ENCODE measurements around the gene TUBB4B.

Gene TUBB4B

DNA sequence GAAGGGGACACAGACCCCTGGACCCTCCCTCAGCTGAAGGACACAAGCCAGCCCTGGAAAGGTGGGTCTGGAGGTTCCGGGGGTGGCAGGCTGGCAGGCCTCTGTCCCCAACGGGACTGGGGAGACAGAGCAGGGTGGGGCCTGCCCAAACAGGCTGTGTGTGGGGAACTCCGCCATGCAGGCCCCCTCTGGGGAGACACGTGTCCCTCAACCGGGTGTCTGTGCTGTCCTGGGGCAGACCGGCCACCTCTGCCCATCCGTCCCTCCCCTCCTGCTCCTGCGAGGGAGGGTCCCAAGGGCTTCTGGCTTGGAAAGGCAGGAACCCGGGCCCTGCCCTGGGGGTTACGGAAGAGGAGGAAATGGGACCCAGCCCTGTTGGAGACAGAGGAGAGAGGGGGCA, 9.0 kb upstream of the TUBB4B start:
- no peaks in the 10 kb centered on the region for H3K27me3 ChIP-seq (ENCODE audit: low read length)
- TF ChIP-seq, protein P1, sequence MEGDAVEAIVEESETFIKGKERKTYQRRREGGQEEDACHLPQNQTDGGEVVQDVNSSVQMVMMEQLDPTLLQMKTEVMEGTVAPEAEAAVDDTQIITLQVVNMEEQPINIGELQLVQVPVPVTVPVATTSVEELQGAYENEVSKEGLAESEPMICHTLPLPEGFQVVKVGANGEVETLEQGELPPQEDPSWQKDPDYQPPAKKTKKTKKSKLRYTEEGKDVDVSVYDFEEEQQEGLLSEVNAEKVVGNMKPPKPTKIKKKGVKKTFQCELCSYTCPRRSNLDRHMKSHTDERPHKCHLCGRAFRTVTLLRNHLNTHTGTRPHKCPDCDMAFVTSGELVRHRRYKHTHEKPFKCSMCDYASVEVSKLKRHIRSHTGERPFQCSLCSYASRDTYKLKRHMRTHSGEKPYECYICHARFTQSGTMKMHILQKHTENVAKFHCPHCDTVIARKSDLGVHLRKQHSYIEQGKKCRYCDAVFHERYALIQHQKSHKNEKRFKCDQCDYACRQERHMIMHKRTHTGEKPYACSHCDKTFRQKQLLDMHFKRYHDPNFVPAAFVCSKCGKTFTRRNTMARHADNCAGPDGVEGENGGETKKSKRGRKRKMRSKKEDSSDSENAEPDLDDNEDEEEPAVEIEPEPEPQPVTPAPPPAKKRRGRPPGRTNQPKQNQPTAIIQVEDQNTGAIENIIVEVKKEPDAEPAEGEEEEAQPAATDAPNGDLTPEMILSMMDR (IDR thresholded peaks at IDR 0.05; ENCODE audit: insufficient read depth, low read length, poor library complexity, severe bottlenecking) = no peak
- TF ChIP-seq EZH2phosphoT487 (conservative IDR thresholded peaks at IDR 0.05; ENCODE audit: low read length) = no peak
- no peaks in the 10 kb centered on the region for H3F3A ChIP-seq (ENCODE audit: insufficient read depth)
- no peak overlapping the region for H3K27ac ChIP-seq (ENCODE audit: low read depth, low read length)
- H3K9ac ChIP-seq (ENCODE audit: low read length) = no peak overlapping the region
- H3K79me2 ChIP-seq (ENCODE audit: insufficient read depth, low read length) = no peaks in the 10 kb centered on the region
- no peak overlapping the region for H2AFZ ChIP-seq (ENCODE audit: low read depth, low read length, severe bottlenecking)
- H4K20me1 ChIP-seq (ENCODE audit: low read depth, low read length) = no peaks in the 10 kb centered on the region
- H3K36me3 ChIP-seq (ENCODE audit: low read length) = no peaks in the 10 kb centered on the region
- no peaks in the 10 kb centered on the region for H3K9me2 ChIP-seq (replicated peaks; ENCODE audit: insufficient read depth, low read length)
- no peaks in the 10 kb centered on the region for H3K9me3 ChIP-seq (ENCODE audit: insufficient read depth, low read length)
- no peak overlapping the region for H3K4me2 ChIP-seq (ENCODE audit: low read depth, low read length, poor library complexity, severe bottlenecking)
- no peak overlapping the region for H3K4me3 ChIP-seq (ENCODE audit: insufficient read depth, low read length, poor library complexity, severe bottlenecking)

DNA sequence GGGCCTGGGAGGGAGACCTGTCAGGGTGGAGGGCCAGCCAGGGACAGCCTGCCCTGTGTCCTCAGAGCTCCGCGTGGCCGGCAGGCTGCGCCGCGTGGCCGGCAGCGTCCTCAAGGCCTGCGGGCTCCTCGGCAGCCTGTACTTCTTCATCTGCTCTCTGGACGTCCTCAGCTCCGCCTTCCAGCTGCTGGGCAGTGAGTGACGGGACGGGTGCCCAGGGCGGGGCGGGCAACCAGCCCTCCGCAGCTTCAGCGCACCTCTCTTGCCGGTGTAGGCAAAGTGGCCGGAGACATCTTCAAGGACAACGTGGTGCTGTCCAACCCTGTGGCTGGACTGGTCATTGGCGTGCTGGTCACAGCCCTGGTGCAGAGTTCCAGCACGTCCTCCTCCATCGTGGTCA, 8.6 kb upstream of the TUBB4B start:
- no peaks in the 10 kb centered on the region for H3K27me3 ChIP-seq (ENCODE audit: low read length)
- H2AFZ ChIP-seq (ENCODE audit: low read depth, low read length, severe bottlenecking) = no peak overlapping the region
- H3K9me3 ChIP-seq (ENCODE audit: insufficient read depth, low read length) = no peaks in the 10 kb centered on the region
- no peaks in the 10 kb centered on the region for H3F3A ChIP-seq (ENCODE audit: insufficient read depth)
- H3K9me2 ChIP-seq (replicated peaks; ENCODE audit: insufficient read depth, low read length) = no peaks in the 10 kb centered on the region
- no peak overlapping the region for H3K9ac ChIP-seq (ENCODE audit: low read length)
- no peak overlapping the region for H3K4me3 ChIP-seq (ENCODE audit: insufficient read depth, low read length, poor library complexity, severe bottlenecking)
- H3K36me3 ChIP-seq (ENCODE audit: low read length) = no peaks in the 10 kb centered on the region
- H3K79me2 ChIP-seq (ENCODE audit: insufficient read depth, low read length) = no peaks in the 10 kb centered on the region
- H3K4me2 ChIP-seq (ENCODE audit: low read depth, low read length, poor library complexity, severe bottlenecking) = no peak overlapping the region
- no peaks in the 10 kb centered on the region for H4K20me1 ChIP-seq (ENCODE audit: low read depth, low read length)
- no peak for TF ChIP-seq EZH2phosphoT487 (conservative IDR thresholded peaks at IDR 0.05; ENCODE audit: low read length)
- TF ChIP-seq, protein P1 (IDR thresholded peaks at IDR 0.05; ENCODE audit: insufficient read depth, low read length, poor library complexity, severe bottlenecking) = no peak
- H3K27ac ChIP-seq (ENCODE audit: low read depth, low read length) = no peak overlapping the region

DNA sequence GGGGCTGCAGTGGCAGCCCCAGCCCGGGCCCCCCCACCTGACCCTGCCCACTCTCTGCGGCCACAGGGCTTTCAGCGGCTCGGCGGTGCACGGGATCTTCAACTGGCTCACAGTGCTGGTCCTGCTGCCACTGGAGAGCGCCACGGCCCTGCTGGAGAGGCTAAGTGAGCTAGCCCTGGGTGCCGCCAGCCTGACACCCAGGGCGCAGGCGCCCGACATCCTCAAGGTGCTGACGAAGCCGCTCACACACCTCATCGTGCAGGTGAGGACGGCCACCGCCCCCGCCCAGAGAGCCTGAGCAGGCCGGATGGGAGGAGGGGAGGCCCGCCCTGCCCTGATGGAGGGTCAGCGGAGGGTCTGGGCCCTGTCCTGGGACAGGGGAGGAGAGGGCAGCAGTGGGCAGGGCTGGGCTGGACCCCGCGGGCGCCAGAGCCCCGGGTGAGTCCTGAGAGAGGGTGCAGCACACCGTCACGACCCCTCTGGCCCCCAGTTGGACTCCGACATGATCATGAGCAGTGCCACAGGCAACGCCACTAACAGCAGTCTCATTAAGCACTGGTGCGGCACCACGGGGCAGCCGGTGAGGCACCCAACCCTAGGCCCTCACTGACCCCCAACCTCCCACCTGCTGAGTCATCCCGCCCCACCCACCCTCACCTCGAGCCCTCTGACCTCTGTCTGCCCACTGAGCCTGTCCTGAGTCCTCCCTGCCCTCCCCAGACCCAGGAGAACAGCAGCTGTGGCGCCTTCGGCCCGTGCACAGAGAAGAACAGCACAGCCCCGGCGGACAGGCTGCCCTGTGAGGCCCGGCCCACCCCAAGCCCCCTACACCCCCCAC, 7.7 kb upstream of the TUBB4B start:
- no peak overlapping the region for H3K4me3 ChIP-seq (ENCODE audit: insufficient read depth, low read length, poor library complexity, severe bottlenecking)
- H3K9me2 ChIP-seq (replicated peaks; ENCODE audit: insufficient read depth, low read length) = no peaks in the 10 kb centered on the region
- H3F3A ChIP-seq (ENCODE audit: insufficient read depth) = no peaks in the 10 kb centered on the region
- H3K27ac ChIP-seq (ENCODE audit: low read depth, low read length) = no peak overlapping the region
- H2AFZ ChIP-seq (ENCODE audit: low read depth, low read length, severe bottlenecking) = no peak overlapping the region
- H3K9ac ChIP-seq (ENCODE audit: low read length) = no peak overlapping the region
- H3K4me2 ChIP-seq (ENCODE audit: low read depth, low read length, poor library complexity, severe bottlenecking) = no peak overlapping the region
- H3K36me3 ChIP-seq (ENCODE audit: low read length) = no peaks in the 10 kb centered on the region
- no peak for TF ChIP-seq EZH2phosphoT487 (conservative IDR thresholded peaks at IDR 0.05; ENCODE audit: low read length)
- TF ChIP-seq, protein P1 (IDR thresholded peaks at IDR 0.05; ENCODE audit: insufficient read depth, low read length, poor library complexity, severe bottlenecking) = no peak
- no peaks in the 10 kb centered on the region for H4K20me1 ChIP-seq (ENCODE audit: low read depth, low read length)
- no peaks in the 10 kb centered on the region for H3K9me3 ChIP-seq (ENCODE audit: insufficient read depth, low read length)
- H3K27me3 ChIP-seq (ENCODE audit: low read length) = no peaks in the 10 kb centered on the region
- H3K79me2 ChIP-seq (ENCODE audit: insufficient read depth, low read length) = no peaks in the 10 kb centered on the region
